ENCODE measurements around the gene UBE2O. TPM values are rescaled to one million over a fixed set of nuclear protein-coding genes. Genes with fewer than 3 reads are reported as not detected.

UBE2O gene
- total RNA-seq, 4 donors from 2014 or later = 20.5 to 75.1 (median 31.6) TPM

- TF ChIP-seq POLR2A (IDR thresholded peaks at IDR 0.05) = no peak
- TF ChIP-seq, protein P1, sequence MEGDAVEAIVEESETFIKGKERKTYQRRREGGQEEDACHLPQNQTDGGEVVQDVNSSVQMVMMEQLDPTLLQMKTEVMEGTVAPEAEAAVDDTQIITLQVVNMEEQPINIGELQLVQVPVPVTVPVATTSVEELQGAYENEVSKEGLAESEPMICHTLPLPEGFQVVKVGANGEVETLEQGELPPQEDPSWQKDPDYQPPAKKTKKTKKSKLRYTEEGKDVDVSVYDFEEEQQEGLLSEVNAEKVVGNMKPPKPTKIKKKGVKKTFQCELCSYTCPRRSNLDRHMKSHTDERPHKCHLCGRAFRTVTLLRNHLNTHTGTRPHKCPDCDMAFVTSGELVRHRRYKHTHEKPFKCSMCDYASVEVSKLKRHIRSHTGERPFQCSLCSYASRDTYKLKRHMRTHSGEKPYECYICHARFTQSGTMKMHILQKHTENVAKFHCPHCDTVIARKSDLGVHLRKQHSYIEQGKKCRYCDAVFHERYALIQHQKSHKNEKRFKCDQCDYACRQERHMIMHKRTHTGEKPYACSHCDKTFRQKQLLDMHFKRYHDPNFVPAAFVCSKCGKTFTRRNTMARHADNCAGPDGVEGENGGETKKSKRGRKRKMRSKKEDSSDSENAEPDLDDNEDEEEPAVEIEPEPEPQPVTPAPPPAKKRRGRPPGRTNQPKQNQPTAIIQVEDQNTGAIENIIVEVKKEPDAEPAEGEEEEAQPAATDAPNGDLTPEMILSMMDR (IDR thresholded peaks at IDR 0.05) = no peak
- DNase-seq = peak in 1 of 3 donors; percentile 62
- H3K4me1 ChIP-seq = peaks cover 3 to 56% (median 42%) of the 10 kb centered on the region in 4 donors
- H3K36me3 ChIP-seq = no peaks in the 10 kb centered on the region
- no peaks in the 10 kb centered on the region for H3K9me3 ChIP-seq
- H3K4me3 ChIP-seq = peak overlapping the region in 1 of 4 donors; percentile 34
- peak overlapping the region; percentile 80 to 89 (median 83) for H3K27ac ChIP-seq
- H3K27me3 ChIP-seq = no peaks in the 10 kb centered on the region
Observed at GRCh38 chr17:76491271-76492122, 38.5 kb upstream of the UBE2O start.

GRCh38 chr17:76490112-76490710 lies 37.3 kb upstream of the UBE2O start:
- no peak for DNase-seq
- H3K4me3 ChIP-seq = no peak overlapping the region
- no peak for TF ChIP-seq POLR2A (IDR thresholded peaks at IDR 0.05)
- TF ChIP-seq, protein P1 (IDR thresholded peaks at IDR 0.05) = no peak
- H3K27ac ChIP-seq = peak overlapping the region in 3 of 4 donors; percentile 12 to 89 (median 83)
- H3K27me3 ChIP-seq = no peaks in the 10 kb centered on the region
- no peaks in the 10 kb centered on the region for H3K9me3 ChIP-seq
- H3K36me3 ChIP-seq = no peaks in the 10 kb centered on the region
- H3K4me1 ChIP-seq = peaks cover 3 to 51% (median 42%) of the 10 kb centered on the region in 4 donors

GRCh38 chr17:76487451-76488192 lies 34.7 kb upstream of the UBE2O start:
- H3K36me3 ChIP-seq = no peaks in the 10 kb centered on the region
- H3K27me3 ChIP-seq = no peaks in the 10 kb centered on the region
- TF ChIP-seq POLR2A (IDR thresholded peaks at IDR 0.05) = no peak
- TF ChIP-seq, protein P1 (IDR thresholded peaks at IDR 0.05) = no peak
- H3K9me3 ChIP-seq = no peaks in the 10 kb centered on the region
- DNase-seq = no peak
- H3K4me3 ChIP-seq = no peak overlapping the region
- peak overlapping the region in 1 of 4 donors; percentile 2 for H3K27ac ChIP-seq
- H3K4me1 ChIP-seq = peaks cover 3 to 35% (median 29%) of the 10 kb centered on the region in 4 donors

DNA sequence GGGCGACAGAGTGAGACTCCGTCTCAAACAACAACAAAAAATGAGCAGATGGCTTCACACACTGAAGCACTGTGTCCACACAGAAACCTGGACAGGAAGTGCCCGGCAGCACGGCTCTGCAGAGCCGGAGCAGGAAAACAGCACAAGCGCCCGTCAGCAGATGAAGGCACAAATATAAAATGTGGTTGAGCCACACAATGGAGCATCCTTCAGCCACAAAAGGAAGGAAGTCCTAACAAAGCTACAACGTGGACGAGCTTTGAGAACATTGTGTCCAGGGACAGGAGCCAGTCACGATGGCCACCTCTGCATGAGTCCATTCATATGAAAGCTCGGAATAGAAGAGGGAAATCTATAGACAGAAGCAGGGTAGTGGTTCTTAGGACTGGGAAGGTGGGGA lies 32.6 kb upstream of the UBE2O start:
- Histone ChIP-seq H3K9me3 (no peaks in the 10 kb centered on the region), H3K27ac (peak overlapping the region in 3 of 4 donors; percentile 35 to 91 (median 55)), H3K4me1 (peaks cover 3 to 15% (median 14%) of the 10 kb centered on the region in 4 donors), H3K4me3 (no peak overlapping the region), H3K36me3 (no peaks in the 10 kb centered on the region), H3K27me3 (no peaks in the 10 kb centered on the region)
- DNase-seq = peak in 1 of 3 donors; percentile 56
- TF ChIP-seq POLR2A (IDR thresholded peaks at IDR 0.05) = no peak
- TF ChIP-seq, protein P1 (IDR thresholded peaks at IDR 0.05) = no peak

- no peak for TF ChIP-seq POLR2A (IDR thresholded peaks at IDR 0.05)
- TF ChIP-seq, protein P1 (IDR thresholded peaks at IDR 0.05) = no peak
Observed at GRCh38 chr17:76484228-76484725, 31.3 kb upstream of the UBE2O start.

More at GRCh38 chr17:76484228-76484725, 31.3 kb upstream of the UBE2O start:
- Histone ChIP-seq H3K9me3 (no peaks in the 10 kb centered on the region), H3K27me3 (no peaks in the 10 kb centered on the region), H3K27ac (peak overlapping the region in 2 of 4 donors; percentile 12 to 91), H3K36me3 (peaks cover 0 to under 1% (median 0%) of the 10 kb centered on the region in 3 donors), H3K4me1 (peaks cover 0 to 18% (median 3%) of the 10 kb centered on the region in 4 donors), H3K4me3 (no peak overlapping the region)
- no peak for DNase-seq

Data from Peyer's patch (tissue), 4 donors.